Activated naive CD8-positive, alpha-beta T cell (primary cell): ENCODE measurements around the gene RBFOX2.
"Not testable (repeated sequence)": the region's sequence is repeated elsewhere in the genome, so short reads cannot be mapped to it uniquely, and the experiment has no call there.

Experiments
- H3K27ac Mint-ChIP-seq: one replicate; pipeline ENCODE4 v1.8.0; 2021; ENCODE audit warnings: mixed read lengths
- H3K27me3 Mint-ChIP-seq: one replicate; pipeline ENCODE4 v1.8.0; 2021; ENCODE audit warnings: mixed read lengths
- H3K36me3 Mint-ChIP-seq: one replicate; pipeline ENCODE4 v1.8.0; 2021; ENCODE audit warnings: mixed read lengths
- H3K4me1 Mint-ChIP-seq: one replicate; pipeline ENCODE4 v1.8.0; 2021; ENCODE audit warnings: low read depth, mixed read lengths
- H3K4me3 Mint-ChIP-seq: one replicate; pipeline ENCODE4 v1.8.0; 2021; ENCODE audit warnings: mild to moderate bottlenecking, mixed read lengths
- H3K9me3 Mint-ChIP-seq: one replicate; pipeline ENCODE4 v1.8.0; 2021; ENCODE audit warnings: low read depth, mixed read lengths

Gene RBFOX2

DNA sequence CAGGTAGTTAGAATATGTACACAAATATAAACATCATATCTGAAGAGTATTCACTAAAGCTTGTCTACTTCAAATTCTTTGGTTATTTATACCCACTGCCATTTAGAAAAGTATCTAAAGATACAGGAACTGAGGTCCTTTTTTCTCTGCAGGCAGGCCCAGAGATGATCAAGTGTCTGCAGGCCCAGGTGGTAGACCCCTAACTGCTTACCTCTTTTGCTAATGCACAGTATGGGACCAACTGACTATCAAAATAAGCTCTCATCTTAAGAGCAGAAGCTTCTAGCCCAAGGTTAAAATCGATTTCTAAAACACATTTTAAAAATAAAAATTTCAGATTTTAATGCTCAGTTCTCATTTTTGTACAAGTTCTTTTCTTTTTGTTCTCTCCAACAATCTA, 229.5 kb downstream of the RBFOX2 start:
- Mint-ChIP-seq H3K4me1 (no peaks in the 10 kb centered on the region), H3K4me3 (no peak overlapping the region), H3K9me3 (no peaks in the 10 kb centered on the region), H3K27me3 (no peaks in the 10 kb centered on the region), H3K36me3 (no peaks in the 10 kb centered on the region), H3K27ac (no peak overlapping the region)

GRCh38 chr22:35797411-35797810, 231.2 kb downstream of the RBFOX2 start:
- H3K4me1 Mint-ChIP-seq, result no peaks in the 10 kb centered on the region
- no peak overlapping the region for H3K27ac Mint-ChIP-seq

DNA sequence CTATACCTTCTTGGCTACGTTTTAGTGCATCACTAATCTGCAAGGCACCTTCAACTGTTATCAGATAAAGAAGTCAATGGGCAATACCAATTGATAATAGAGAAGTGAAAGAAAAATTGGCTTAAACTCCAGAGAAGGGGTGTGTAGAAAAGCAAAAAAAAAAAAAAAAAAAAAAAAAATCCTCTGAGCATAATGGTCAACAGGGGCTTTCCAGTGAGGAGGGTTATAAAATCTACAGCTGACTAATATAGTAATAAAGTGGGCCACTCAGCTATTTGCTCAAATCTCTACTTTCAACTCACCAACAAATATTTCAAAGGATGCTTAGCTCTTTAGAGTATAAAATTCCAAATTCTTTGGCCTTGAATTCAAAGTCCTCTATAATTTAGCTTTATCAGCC, 233.1 kb downstream of the RBFOX2 start:
- Mint-ChIP-seq H3K9me3 (no peaks in the 10 kb centered on the region), H3K27ac (no peak overlapping the region), H3K27me3 (no peaks in the 10 kb centered on the region), H3K36me3 (peaks cover 2% of the 10 kb centered on the region), H3K4me1 (no peaks in the 10 kb centered on the region), H3K4me3 (no peak overlapping the region)

More at GRCh38 chr22:35797411-35797810, 231.2 kb downstream of the RBFOX2 start:
- H3K9me3 Mint-ChIP-seq, result no peaks in the 10 kb centered on the region
- no peaks in the 10 kb centered on the region for H3K27me3 Mint-ChIP-seq
- no peaks in the 10 kb centered on the region for H3K36me3 Mint-ChIP-seq
- H3K4me3 Mint-ChIP-seq, result no peak overlapping the region

DNA sequence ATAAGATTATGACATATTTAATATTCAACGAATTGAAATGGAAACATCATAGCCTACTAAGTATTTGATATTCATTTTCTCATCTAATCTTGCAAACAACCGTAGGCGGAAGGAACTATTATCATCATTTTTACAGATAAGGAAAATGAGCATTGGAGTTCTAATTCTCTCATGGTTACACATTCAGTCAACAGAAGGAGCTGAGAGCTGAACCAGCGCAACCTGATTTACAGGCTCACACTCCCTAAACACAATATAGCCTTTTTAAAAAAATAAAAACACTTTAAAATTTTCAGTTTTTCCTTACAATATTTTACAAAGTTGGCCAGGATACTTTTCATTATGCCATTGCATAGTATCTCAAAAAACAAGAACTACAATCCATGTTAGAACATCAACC, 236.1 kb downstream of the RBFOX2 start:
- Mint-ChIP-seq H3K4me3 (no peak overlapping the region), H3K4me1 (no peaks in the 10 kb centered on the region), H3K27me3 (no peaks in the 10 kb centered on the region), H3K36me3 (peaks cover 2% of the 10 kb centered on the region), H3K9me3 (no peaks in the 10 kb centered on the region), H3K27ac (no peak overlapping the region)

DNA sequence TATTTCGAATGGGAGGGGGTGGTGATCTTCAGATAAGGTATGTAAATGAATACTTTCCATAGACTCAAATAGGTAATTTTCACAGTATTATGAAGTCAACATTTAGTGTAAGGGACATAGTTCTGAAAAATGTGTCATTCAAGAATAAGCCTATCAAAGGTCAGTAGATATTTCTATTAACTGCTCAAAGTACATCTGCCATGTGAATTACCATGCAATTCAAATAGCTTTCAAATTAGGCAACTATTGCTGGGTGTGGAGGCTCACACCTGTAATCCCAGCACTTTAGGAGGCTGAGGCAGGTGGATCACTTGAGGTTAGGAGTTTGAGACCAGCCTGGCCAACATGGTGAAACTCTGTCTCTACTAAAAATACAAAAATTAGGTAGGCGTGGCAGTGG, 236.8 kb downstream of the RBFOX2 start:
- not testable (repeated sequence) for H3K27ac Mint-ChIP-seq, H3K9me3 Mint-ChIP-seq, H3K4me1 Mint-ChIP-seq, H3K36me3 Mint-ChIP-seq, H3K27me3 Mint-ChIP-seq, H3K4me3 Mint-ChIP-seq

GRCh38 chr22:35785181-35785923, 243.3 kb downstream of the RBFOX2 start:
- Mint-ChIP-seq H3K4me3 (no peak overlapping the region), H3K36me3 (no peaks in the 10 kb centered on the region), H3K27ac (no peak overlapping the region), H3K9me3 (no peaks in the 10 kb centered on the region), H3K4me1 (no peaks in the 10 kb centered on the region), H3K27me3 (peaks cover 1% of the 10 kb centered on the region)

DNA sequence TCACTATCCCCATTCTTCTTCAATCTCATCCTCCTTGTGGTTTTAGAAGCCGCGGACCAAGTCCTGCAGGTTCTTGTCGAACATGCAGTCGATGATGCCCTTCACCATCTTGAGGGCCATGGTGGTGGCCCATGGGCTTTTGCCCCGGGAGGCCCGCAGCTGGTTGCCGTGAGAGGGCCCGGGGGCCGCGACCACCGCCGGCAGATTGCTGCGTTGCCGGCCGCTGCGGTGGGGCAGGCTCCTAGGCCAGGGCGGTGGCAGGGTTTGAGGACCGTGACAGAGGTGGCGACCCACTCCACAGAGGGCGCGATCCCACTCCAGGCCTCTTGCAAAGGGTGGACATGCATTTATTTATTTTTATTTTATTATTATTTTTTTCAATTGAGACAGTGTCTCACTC, 244.0 kb downstream of the RBFOX2 start:
- Mint-ChIP-seq H3K9me3 (no peaks in the 10 kb centered on the region), H3K4me1 (no peaks in the 10 kb centered on the region), H3K27me3 (peaks cover 1% of the 10 kb centered on the region), H3K27ac (no peak overlapping the region), H3K4me3 (no peak overlapping the region), H3K36me3 (no peaks in the 10 kb centered on the region)

DNA sequence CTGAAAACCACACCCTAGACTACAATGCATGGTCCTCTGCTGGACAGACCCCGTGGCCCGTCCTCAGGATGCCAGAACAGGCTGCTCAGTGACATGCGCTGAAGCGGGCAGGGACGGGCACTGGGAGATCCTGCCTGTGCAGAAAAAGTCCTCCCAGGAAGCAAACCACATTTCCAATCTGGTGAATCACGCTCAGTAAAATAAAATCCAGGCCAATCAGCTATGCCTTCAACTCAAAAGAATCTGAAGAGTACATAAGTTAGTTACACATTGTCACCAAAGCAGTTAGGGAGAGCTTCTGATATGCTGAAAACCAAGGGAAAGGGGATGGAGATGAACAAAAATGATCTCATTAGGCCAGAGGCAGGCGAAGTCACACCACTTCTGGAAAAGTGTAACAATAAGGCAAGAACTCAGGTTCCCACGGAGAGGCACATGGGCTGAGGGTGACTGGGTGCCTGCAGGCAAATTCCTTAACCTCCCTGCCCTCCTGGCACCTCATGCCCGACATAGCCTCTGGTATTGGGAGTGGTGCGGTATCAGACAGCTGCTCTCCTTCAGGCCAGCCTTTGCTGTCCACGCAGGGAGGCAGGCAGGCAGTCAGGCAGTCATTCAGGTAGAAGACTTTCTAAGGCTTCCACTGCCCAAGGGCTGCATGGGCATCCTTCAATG, 244.5 kb downstream of the RBFOX2 start:
- Mint-ChIP-seq H3K27ac (no peak overlapping the region), H3K27me3 (peaks cover 1% of the 10 kb centered on the region), H3K9me3 (no peaks in the 10 kb centered on the region), H3K4me3 (no peak overlapping the region), H3K36me3 (no peaks in the 10 kb centered on the region), H3K4me1 (no peaks in the 10 kb centered on the region)

- peaks cover 1% of the 10 kb centered on the region for H3K27me3 Mint-ChIP-seq
- no peaks in the 10 kb centered on the region for H3K36me3 Mint-ChIP-seq
- H3K4me1 Mint-ChIP-seq, result no peaks in the 10 kb centered on the region
- H3K9me3 Mint-ChIP-seq, result no peaks in the 10 kb centered on the region
- H3K4me3 Mint-ChIP-seq, result no peak overlapping the region
- H3K27ac Mint-ChIP-seq, result no peak overlapping the region
Observed at GRCh38 chr22:35782504-35782903, 246.1 kb downstream of the RBFOX2 start.

GRCh38 chr22:35781898-35782297, 246.7 kb downstream of the RBFOX2 start:
- Mint-ChIP-seq H3K9me3 (no peaks in the 10 kb centered on the region), H3K4me3 (no peak overlapping the region), H3K36me3 (no peaks in the 10 kb centered on the region), H3K27ac (no peak overlapping the region), H3K27me3 (peaks cover 1% of the 10 kb centered on the region), H3K4me1 (no peaks in the 10 kb centered on the region)

DNA sequence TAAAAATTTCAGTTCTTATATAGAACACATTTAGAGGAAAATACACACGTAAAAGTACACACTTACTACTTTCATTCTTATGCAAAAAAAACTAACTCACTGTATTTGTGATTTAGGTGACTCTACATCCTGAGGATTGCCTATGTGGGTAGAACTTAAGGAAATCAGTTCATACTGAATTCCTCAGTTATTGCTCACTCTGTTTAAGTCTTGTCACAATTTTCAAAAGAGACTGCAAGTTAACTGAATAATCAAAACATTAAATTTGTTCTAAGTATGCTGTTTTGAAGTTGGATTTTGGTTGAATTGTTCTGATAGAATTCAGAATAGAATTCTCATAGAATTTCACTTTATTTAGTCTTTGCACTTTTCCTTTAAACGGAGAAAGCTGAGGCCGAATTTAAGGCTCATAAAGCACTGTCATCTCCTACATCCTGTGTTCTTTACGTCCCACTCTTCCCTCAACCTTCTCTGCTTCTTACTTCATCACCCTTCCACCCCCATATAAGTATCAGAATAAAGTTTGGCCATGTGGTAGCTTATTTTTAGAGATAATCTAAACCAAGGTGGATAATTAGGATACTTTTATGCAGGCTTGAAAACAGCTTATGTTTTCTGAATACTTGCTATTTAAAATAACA, 251.2 kb downstream of the RBFOX2 start:
- no peaks in the 10 kb centered on the region for H3K9me3 Mint-ChIP-seq

DNA sequence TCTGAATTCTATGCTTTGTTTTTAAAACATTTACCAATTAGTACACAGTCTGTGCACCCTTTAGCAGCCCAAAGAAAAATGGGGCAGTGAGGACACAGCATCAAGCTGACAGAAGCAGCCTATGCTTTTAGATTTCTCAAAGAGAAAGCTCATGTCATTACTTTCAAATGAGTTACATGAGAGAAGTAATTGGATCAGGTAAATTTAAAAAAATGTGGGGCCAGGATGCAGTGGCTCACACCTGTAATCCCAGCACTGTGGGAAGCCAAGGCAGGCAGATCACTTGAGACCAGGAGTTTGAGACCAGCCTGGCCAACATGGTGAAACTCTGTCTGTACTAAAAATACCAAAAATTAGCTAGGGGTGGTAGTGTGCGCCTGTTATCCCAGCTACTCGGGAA, 253.3 kb downstream of the RBFOX2 start:
- Mint-ChIP-seq H3K36me3 (no peaks in the 10 kb centered on the region), H3K4me1 (no peaks in the 10 kb centered on the region), H3K27ac (no peak overlapping the region), H3K27me3 (no peaks in the 10 kb centered on the region), H3K4me3 (no peak overlapping the region), H3K9me3 (no peaks in the 10 kb centered on the region)

More for the DNA sequence above, 251.2 kb downstream of the RBFOX2 start:
- no peaks in the 10 kb centered on the region for H3K27me3 Mint-ChIP-seq
- no peak overlapping the region for H3K27ac Mint-ChIP-seq
- H3K4me1 Mint-ChIP-seq, result no peaks in the 10 kb centered on the region
- no peak overlapping the region for H3K4me3 Mint-ChIP-seq
- H3K36me3 Mint-ChIP-seq, result no peaks in the 10 kb centered on the region

GRCh38 chr22:35769974-35770373, 258.6 kb downstream of the RBFOX2 start:
- no peak overlapping the region for H3K4me3 Mint-ChIP-seq
- H3K36me3 Mint-ChIP-seq, result peaks cover 3% of the 10 kb centered on the region
- no peak overlapping the region for H3K27ac Mint-ChIP-seq
- H3K4me1 Mint-ChIP-seq, result no peaks in the 10 kb centered on the region
- no peaks in the 10 kb centered on the region for H3K9me3 Mint-ChIP-seq
- H3K27me3 Mint-ChIP-seq, result peaks cover 4% of the 10 kb centered on the region

DNA sequence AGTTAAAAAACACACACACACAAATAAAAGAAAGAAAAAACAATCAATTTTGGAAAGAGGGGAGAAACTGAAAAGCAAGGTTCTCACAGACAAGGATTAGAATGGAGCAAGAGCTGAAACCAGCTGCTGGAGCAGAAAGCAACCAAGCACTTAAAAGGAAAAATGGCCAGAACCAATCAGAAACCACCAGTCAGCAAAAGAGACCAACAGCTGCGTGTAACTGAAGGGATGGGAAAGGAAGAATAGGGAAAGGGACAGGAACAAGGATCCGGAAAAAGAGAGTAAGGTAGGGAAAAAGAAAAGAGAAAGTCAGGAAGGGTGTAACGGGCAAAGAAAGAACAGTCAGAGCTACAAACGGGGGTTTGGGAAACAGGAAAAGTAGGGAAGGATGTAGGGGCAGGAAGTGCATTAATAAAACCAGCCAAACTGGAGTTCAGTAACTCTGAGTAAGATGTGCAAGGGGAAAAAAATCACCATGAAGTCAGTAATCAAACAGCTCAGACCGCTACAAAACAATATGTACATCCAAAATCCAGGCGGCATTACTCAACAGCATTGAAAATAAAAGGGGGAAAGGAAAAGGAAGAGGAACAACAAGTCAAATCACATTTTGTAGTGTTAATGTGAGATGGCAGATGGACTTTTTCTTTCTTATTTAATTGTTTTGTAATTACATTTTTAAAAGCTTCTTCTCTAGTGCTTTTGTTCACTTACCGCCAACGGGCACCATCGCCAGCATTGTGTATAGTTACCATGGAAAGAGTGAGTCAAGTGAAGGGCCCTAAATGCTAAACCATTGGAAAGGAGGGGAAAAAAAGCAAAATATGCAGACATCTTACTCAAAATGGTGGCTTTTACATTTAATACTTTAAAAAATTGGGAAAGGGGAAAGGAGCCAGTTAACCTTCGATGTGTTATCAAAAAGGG, 261.7 kb downstream of the RBFOX2 start:
- H3K4me3 Mint-ChIP-seq, result no peak overlapping the region
- no peaks in the 10 kb centered on the region for H3K4me1 Mint-ChIP-seq
- no peak overlapping the region for H3K27ac Mint-ChIP-seq
- no peaks in the 10 kb centered on the region for H3K9me3 Mint-ChIP-seq
- H3K27me3 Mint-ChIP-seq, result peaks cover 4% of the 10 kb centered on the region
- peaks cover 3% of the 10 kb centered on the region for H3K36me3 Mint-ChIP-seq

GRCh38 chr22:35761037-35761436, 267.6 kb downstream of the RBFOX2 start:
- Mint-ChIP-seq H3K36me3 (peaks cover 2% of the 10 kb centered on the region), H3K4me1 (peaks cover 5% of the 10 kb centered on the region), H3K4me3 (no peak overlapping the region), H3K9me3 (no peaks in the 10 kb centered on the region), H3K27ac (no peak overlapping the region), H3K27me3 (no peaks in the 10 kb centered on the region)
